CD14-positive monocyte (primary cell): ENCODE results near the gene NFXL1. TPM values are rescaled to one million over a fixed set of nuclear protein-coding genes. Genes with fewer than 3 reads are reported as not detected.

ENCODE experiments used
- DNase-seq, 3 donors: peaks; one replicate each; pipeline ENCODE4 v3.0.0-alpha.2; 2011 to 2022
- H2AFZ ChIP-seq: 2 replicates; pipeline ENCODE4 v1.6.0; 2012; ENCODE audit warnings: mild to moderate bottlenecking, low read depth, low read length, inconsistent platforms; ENCODE audit not compliant: insufficient read depth, poor library complexity, severe bottlenecking
- H3K27ac ChIP-seq, 2 donors: 1 replicate in 1 of 2; 2 replicates in 1 of 2; pipeline ENCODE4 v1.5.1; 2012 to 2013; ENCODE audit warnings: low read length in 2 of 2, control low read depth in 1 of 2, inconsistent platforms in 1 of 2, low read depth in 1 of 2, mild to moderate bottlenecking in 1 of 2
- H3K27me3 ChIP-seq, 2 donors: one replicate each; pipeline versions ENCODE4 v1.6.0 to v1.6.1; 2011 to 2013; ENCODE audit warnings: low read length in 2 of 2; ENCODE audit not compliant: control insufficient read depth in 2 of 2, insufficient read depth in 2 of 2
- H3K36me3 ChIP-seq, 2 donors: replicated peaks in 1 of 2; 1 replicate in 1 of 2; 2 replicates in 1 of 2; pipeline versions ENCODE4 v1.5.1 to v1.6.1; 2012 to 2013; ENCODE audit warnings: low read length in 2 of 2, control low read depth in 1 of 2, inconsistent platforms in 1 of 2, mild to moderate bottlenecking in 1 of 2; ENCODE audit not compliant: insufficient read depth in 2 of 2, control insufficient read depth in 1 of 2
- H3K4me1 ChIP-seq, 2 donors: 1 replicate in 1 of 2; 2 replicates in 1 of 2; pipeline versions ENCODE4 v1.5.1 to v1.6.1; 2012 to 2013; ENCODE audit warnings: low read length in 2 of 2, control low read depth in 1 of 2, inconsistent platforms in 1 of 2, mild to moderate bottlenecking in 1 of 2, moderate library complexity in 1 of 2; ENCODE audit not compliant: insufficient read depth in 2 of 2, control insufficient read depth in 1 of 2
- H3K4me2 ChIP-seq: replicated peaks from 2 replicates; pipeline ENCODE3; 2012; ENCODE audit warnings: low read length, moderate library complexity, mild to moderate bottlenecking; ENCODE audit not compliant: poor library complexity, severe bottlenecking; ENCODE audit errors: extremely low read depth
- H3K4me3 ChIP-seq, 3 experiments: fragments of 200-600 bp in 1 of 3; sonication (generic) in 1 of 3; replicated peaks in 1 of 3; 1 replicate in 2 of 3; 2 replicates in 1 of 3; pipeline ENCODE4 v1.5.1; 2011 to 2013; ENCODE audit warnings: low read length in 3 of 3, mild to moderate bottlenecking in 3 of 3, control low read depth in 2 of 3, low read depth in 2 of 3, inconsistent platforms in 1 of 3, moderate library complexity in 1 of 3
- H3K79me2 ChIP-seq: 2 replicates; pipeline ENCODE4 v1.6.0; 2012; ENCODE audit warnings: mild to moderate bottlenecking, control low read depth, inconsistent platforms, low read length, moderate library complexity; ENCODE audit not compliant: insufficient read depth
- H3K9ac ChIP-seq: 2 replicates; pipeline ENCODE4 v1.6.0; 2017; ENCODE audit warnings: low read length, mild to moderate bottlenecking; ENCODE audit not compliant: insufficient read depth, poor library complexity, severe bottlenecking
- H3K9me3 ChIP-seq, 2 donors: replicated peaks in 1 of 2; 1 replicate in 1 of 2; 2 replicates in 1 of 2; pipeline versions ENCODE4 v1.5.1 to v1.6.1; 2012 to 2013; ENCODE audit warnings: low read length in 2 of 2, control low read depth in 1 of 2; ENCODE audit not compliant: control insufficient read depth in 1 of 2, insufficient read depth in 1 of 2
- H4K20me1 ChIP-seq: 2 replicates; pipeline ENCODE4 v1.6.0; 2012; ENCODE audit warnings: mild to moderate bottlenecking, low read length, control low read depth, moderate library complexity; ENCODE audit not compliant: insufficient read depth
- H3K27ac Mint-ChIP-seq, 7 donors: one replicate each; pipeline ENCODE4 v1.8.0; 2020; ENCODE audit warnings: mild to moderate bottlenecking in 7 of 7, mixed read lengths in 7 of 7, moderate library complexity in 6 of 7, inconsistent platforms in 2 of 7
- H3K27me3 Mint-ChIP-seq, 3 donors: one replicate each; pipeline ENCODE4 v1.8.0; 2021 to 2022; ENCODE audit warnings: low read depth in 3 of 3, mild to moderate bottlenecking in 3 of 3, mixed read lengths in 3 of 3, moderate library complexity in 3 of 3, inconsistent platforms in 1 of 3
- H3K36me3 Mint-ChIP-seq, 2 donors: one replicate each; pipeline ENCODE4 v1.8.0; 2020; ENCODE audit warnings: mixed read lengths in 2 of 2, inconsistent platforms in 1 of 2, mild to moderate bottlenecking in 1 of 2
- H3K4me1 Mint-ChIP-seq: one replicate; pipeline ENCODE4 v1.8.0; 2020; ENCODE audit warnings: mild to moderate bottlenecking, mixed read lengths
- H3K4me3 Mint-ChIP-seq, 2 donors: one replicate each; pipeline ENCODE4 v1.8.0; 2020; ENCODE audit warnings: mild to moderate bottlenecking in 2 of 2, mixed read lengths in 2 of 2, moderate library complexity in 1 of 2
- H3K9me3 Mint-ChIP-seq, 7 donors: one replicate each; pipeline ENCODE4 v1.8.0; 2020 to 2022; ENCODE audit warnings: mixed read lengths in 7 of 7, mild to moderate bottlenecking in 6 of 7, moderate library complexity in 6 of 7, inconsistent platforms in 2 of 7
- whole genome bisulfite sequencing: methylation state at CpG from one replicate; pipeline ENCODE4 v1.1.5; 2013; ENCODE audit warnings: missing lambda C conversion rate; ENCODE audit not compliant: insufficient coverage; 5-methylcytosine and 5-hydroxymethylcytosine counted together
- intact Hi-C, 2 donors: fragments of 100-400 bp; cut with micrococcal nuclease; formaldehyde crosslinking; loops; one replicate each; pipeline versions ENCODE4 v1.15.0 to v1.15.1; 2023
- polyA plus RNA-seq, 3 donors: library from polyadenylated mRNA; depleted of rRNA in 1 of 3; unstranded in 2 of 3; stranded (reverse) in 1 of 3; fragments of 300-500 nt in 2 of 3; fragments of >200 nt in 1 of 3; fragmentation: Illumina TruSeq in 2 of 3; gene quantifications; 1 replicate in 2 of 3; 2 replicates in 1 of 3; pipeline ENCODE4 v1.2.3, GENCODE V29; 2012 to 2021
- TF ChIP-seq, protein P1 (sequence below): fragments of 200-600 bp; IDR thresholded peaks from one replicate; pipeline ENCODE4 v1.8.0; 2022; ENCODE audit warnings: antibody characterized with exemption, mild to moderate bottlenecking

NFXL1 gene
- polyA plus RNA-seq, 3 donors = 3.6 to 26.2 (median 10.6) TPM

DNA sequence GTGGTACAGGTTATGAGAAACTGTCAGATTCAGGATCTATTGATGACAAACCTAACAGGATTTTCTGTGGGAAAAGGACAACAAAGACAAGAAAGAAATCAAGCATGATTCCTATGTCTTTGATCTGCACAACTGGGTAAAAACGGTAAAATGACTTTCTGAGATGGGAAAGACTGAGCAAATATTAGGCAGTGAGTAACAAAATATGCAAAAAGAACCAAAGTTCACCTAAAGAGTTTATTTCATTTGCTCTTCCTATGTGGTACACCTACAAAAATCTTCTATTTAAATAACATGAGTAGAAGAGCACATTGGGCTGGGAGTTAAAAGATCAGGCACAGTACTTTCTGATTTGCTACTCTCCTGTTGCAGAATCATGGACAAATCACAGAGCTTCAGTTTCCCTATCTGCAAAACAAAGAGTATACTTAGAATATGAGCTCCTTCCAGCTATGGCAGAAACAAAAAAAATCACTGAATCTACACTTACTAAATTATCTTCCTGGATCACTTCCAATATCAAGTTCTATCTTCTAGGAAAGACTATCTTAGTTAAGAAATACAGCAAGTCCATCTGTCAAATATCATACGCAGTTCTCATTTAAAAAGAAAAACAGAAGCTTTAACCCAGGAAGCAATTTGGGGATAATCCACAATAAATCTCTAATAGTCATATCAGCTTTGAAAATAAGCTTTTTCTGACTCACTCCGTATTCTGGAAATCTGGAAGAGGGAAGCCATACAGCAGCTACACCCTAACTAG, 37.4 kb downstream of the NFXL1 start:
- H3K36me3 ChIP-seq = peaks cover 82 to 100% of the 10 kb centered on the region in 2 donors
- peaks cover 0 to 11% of the 10 kb centered on the region in 2 donors for H3K9me3 ChIP-seq
- H3K9me3 Mint-ChIP-seq = peaks cover 0 to 10% (median 2%) of the 10 kb centered on the region in 7 donors
- no peak overlapping the region for H2AFZ ChIP-seq
- H3K4me1 Mint-ChIP-seq = no peaks in the 10 kb centered on the region
- WGBS = no CpG with 5 or more reads among the region's 3 CpGs
- H3K4me1 ChIP-seq = no peaks in the 10 kb centered on the region
- H3K79me2 ChIP-seq = no peaks in the 10 kb centered on the region
- H3K4me2 ChIP-seq = no peak overlapping the region
- intact Hi-C loops = no loop called here
- no peak overlapping the region for H3K27ac ChIP-seq
- peaks cover 77 to 88% of the 10 kb centered on the region in 2 donors for H3K36me3 Mint-ChIP-seq
- H4K20me1 ChIP-seq = peaks cover 4% of the 10 kb centered on the region
- no peak overlapping the region for H3K4me3 Mint-ChIP-seq
- H3K9ac ChIP-seq = no peak overlapping the region
- H3K27ac Mint-ChIP-seq = no peak overlapping the region
- TF ChIP-seq, protein P1, sequence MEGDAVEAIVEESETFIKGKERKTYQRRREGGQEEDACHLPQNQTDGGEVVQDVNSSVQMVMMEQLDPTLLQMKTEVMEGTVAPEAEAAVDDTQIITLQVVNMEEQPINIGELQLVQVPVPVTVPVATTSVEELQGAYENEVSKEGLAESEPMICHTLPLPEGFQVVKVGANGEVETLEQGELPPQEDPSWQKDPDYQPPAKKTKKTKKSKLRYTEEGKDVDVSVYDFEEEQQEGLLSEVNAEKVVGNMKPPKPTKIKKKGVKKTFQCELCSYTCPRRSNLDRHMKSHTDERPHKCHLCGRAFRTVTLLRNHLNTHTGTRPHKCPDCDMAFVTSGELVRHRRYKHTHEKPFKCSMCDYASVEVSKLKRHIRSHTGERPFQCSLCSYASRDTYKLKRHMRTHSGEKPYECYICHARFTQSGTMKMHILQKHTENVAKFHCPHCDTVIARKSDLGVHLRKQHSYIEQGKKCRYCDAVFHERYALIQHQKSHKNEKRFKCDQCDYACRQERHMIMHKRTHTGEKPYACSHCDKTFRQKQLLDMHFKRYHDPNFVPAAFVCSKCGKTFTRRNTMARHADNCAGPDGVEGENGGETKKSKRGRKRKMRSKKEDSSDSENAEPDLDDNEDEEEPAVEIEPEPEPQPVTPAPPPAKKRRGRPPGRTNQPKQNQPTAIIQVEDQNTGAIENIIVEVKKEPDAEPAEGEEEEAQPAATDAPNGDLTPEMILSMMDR = no peak
- no peaks in the 10 kb centered on the region for H3K27me3 ChIP-seq
- H3K4me3 ChIP-seq = no peak overlapping the region
- DNase-seq = no peak
- H3K27me3 Mint-ChIP-seq = peaks cover 0 to 2% (median 0%) of the 10 kb centered on the region in 3 donors

DNA sequence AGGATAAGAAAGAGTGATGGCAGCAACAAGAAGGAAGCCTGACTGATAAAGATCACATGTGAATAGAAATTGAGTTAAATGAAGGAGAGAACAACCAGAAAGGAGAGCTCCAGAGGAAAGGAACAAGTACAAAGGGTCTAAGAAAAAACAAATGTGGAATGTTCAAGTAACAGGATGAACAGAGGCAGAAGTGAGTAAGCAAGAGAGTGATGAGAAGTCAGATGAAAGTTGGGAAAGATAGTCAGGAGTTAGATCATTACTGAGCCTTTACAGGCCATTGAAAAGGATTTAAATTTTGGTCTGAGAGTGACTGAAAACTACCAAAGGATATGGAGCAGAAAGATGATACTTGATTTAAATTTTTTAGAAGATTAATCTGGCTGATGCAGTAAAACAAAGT, 38.1 kb downstream of the NFXL1 start:
- peaks cover 73 to 84% of the 10 kb centered on the region in 2 donors for H3K36me3 Mint-ChIP-seq
- peaks cover 0 to 2% (median 0%) of the 10 kb centered on the region in 3 donors for H3K27me3 Mint-ChIP-seq
- H3K27ac Mint-ChIP-seq = no peak overlapping the region
- no peaks in the 10 kb centered on the region for H3K79me2 ChIP-seq
- H2AFZ ChIP-seq = no peak overlapping the region
- DNase-seq = no peak
- peaks cover 79 to 97% of the 10 kb centered on the region in 2 donors for H3K36me3 ChIP-seq
- no peaks in the 10 kb centered on the region for H3K27me3 ChIP-seq
- H4K20me1 ChIP-seq = peaks cover 4% of the 10 kb centered on the region
- H3K4me2 ChIP-seq = no peak overlapping the region
- no peak overlapping the region for H3K9ac ChIP-seq
- no peak overlapping the region for H3K27ac ChIP-seq
- H3K9me3 ChIP-seq = peaks cover 0 to 11% of the 10 kb centered on the region in 2 donors
- peaks cover 0 to 10% (median 3%) of the 10 kb centered on the region in 7 donors for H3K9me3 Mint-ChIP-seq
- no peaks in the 10 kb centered on the region for H3K4me1 ChIP-seq
- intact Hi-C loops = no loop called here
- no peak overlapping the region for H3K4me3 Mint-ChIP-seq
- H3K4me1 Mint-ChIP-seq = no peaks in the 10 kb centered on the region
- no peak overlapping the region for H3K4me3 ChIP-seq
- TF ChIP-seq, protein P1 = no peak
